NCI-H146 treated with DMSO at 0.1 percent for 48 hours (cell line): ENCODE data around the gene PSME3IP1.
"Not testable (repeated sequence)": the region's sequence is repeated elsewhere in the genome, so short reads cannot be mapped to it uniquely, and the experiment has no call there.

ENCODE experiments used
- DNase-seq: peaks from one replicate; lab custom pipeline; 2025; ENCODE audit not compliant: unreplicated experiment; lab: John Stamatoyannopoulos, UW

PSME3IP1 gene, protein sequence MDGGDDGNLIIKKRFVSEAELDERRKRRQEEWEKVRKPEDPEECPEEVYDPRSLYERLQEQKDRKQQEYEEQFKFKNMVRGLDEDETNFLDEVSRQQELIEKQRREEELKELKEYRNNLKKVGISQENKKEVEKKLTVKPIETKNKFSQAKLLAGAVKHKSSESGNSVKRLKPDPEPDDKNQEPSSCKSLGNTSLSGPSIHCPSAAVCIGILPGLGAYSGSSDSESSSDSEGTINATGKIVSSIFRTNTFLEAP

DNA sequence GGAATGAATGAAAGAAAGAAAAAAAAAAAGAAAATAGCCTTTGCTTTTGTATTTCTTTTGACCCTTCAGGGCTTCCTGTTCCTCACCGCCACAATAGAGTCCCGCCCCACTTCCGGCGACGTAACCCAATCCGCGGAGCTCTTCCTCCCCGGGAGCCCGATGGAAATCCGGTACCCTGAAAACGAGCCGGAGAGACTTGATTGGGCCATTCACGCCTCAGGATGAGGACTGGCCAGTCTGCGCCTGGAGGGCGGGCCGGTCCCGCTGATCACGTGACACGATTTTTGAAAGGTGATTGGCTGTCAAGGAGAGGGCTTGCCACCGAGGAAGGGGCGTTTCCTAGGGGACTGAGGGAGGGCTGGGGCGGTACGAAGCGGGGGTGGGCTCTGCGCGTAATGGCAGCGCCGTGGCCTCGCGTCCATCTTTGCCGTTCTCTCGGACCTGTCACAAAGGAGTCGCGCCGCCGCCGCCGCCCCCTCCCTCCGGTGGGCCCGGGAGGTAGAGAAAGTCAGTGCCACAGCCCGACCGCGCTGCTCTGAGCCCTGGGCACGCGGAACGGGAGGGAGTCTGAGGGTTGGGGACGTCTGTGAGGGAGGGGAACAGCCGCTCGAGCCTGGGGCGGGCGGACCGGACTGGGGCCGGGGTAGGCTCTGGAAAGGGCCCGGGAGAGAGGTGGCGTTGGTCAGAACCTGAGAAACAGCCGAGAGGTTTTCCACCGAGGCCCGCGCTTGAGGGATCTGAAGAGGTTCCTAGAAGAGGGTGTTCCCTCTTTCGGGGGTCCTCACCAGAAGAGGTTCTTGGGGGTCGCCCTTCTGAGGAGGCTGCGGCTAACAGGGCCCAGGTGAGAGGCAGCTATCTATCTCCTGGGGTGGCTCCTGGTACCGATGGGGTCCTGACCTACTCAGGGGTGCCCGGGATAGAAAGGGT, at the start of gene PSME3IP1, which contains the start of gene RSPRY1:
Gene PSME3IP1 (minus strand): TSS at position 95 of the 927 bp plus-strand sequence. CDS start 12,185 bp downstream, outside the sequence.
Gene RSPRY1 (plus strand): TSS at position 385 of the 927 bp plus-strand sequence. CDS start 18,330 bp downstream, outside the sequence.
- peak; percentile 89 for DNase-seq

DNA sequence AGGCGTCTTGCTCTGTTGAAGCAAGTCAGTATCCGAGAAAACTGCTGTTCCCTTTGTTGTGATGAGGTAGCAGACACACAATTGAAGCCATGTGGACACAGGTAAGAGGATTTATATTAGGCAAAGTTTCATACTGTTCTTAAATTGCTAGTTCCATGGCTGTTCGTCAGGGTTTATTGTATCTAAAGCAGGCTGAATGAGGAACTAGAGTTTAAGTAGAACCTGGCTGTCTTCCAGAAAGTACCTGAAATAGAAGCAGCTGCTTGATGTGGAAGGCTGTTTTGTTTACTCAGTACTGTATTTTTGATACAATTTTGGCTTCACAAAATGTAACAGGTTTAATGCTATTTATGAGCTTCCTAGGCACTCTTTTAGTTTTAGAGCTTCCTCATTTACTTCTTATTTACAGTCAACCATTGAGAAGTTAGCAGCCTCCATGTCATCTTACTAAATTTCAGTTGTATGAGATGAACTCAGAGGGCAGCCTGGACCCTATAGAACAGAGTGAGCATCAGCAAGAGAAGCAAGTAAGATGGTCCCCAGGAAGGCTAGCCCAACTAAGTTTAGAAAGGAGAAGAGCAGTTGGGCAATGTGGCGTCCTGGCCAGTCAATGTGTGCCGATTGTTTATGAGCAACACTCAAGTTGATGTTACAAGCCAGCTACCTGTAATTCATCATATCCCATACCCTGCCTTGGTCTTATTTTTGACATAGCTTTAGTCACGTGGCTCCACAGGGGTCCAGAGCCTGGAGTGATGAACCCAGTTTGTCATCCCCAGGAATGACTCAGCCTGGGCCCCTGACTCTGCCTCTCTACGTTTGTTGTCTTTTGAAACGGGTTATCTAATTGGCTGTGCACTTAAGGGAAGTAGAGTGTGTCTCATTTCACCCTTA, 49.5 kb upstream of the PSME3IP1 start:
- DNase-seq = no peak

DNA sequence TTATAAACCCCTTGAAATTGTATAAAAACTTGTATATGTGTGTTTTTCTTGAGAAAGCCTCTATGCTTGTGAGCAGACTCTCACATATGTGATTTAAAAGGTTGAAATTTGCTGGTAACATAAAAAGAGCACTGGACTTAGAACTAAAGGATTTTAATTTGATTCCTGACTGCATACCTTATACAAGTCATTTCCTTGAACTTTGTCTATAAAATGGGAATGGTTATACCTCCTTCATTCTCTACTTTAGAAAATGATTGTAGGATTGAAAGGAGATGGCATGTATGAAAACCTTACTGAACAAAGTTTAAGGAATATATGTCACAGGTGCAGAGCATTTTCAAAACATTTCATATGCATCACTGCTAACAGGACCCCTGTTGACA, 48.9 kb upstream of the PSME3IP1 start:
- DNase-seq = no peak

DNA sequence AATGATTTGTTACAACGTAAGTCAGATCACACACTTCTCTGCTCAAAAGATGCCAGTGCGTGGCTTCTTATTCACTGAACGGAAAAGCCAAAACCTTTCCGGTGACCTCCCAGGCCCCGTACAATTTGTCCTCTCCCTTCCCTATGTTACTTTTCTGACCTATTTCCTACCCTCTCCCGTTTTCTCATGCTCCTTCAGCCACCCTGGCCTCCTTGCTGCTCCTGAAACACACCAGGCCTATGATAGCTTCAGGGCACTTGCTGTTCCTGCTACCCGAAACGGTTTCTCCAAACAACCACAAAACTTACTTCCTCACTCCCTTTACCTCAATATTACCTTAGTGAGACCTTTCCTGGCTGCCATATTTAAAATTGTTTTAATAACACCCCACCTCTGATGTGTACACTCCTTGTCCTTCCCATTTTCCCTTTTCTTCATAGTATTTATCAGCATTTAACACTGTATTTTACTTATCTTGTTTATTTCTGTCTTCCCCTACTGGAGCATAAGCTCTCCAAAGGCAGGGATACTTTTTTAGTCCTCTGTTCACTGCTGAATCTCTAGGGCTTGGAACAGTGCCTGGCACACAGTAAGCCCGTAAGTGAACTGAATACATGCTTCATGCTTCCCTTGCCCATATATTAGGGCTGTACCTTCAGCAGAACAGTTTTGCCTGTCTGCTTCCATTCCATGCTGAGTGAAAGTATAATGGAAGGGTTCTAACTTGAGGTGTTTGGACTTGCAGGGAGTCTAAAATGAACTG, 48.3 kb upstream of the PSME3IP1 start:
- DNase-seq = no peak

DNA sequence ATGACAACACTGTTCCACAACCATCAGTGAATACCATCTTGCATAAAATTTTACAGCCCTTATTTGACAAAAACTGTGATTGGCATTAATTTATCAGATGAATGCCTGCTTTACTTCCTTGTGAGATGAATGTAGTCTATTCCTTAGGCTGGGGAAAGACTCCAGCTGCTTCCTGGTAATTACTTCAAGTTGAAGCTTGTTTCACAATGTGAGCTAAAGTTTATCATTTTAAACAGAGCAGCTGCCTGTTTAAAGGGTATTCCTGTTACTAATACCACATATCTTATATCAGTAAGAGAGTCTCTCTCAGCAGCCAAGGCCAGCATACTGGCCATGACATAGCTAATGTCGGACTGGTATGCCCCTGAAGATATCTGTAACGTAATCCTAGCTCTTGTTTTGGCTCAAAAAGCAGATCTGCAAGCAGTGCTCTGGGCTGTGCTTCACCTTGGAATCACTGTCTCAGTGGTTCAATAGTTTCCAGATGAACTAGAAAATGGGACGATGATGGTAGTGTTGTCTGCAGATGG, 46.0 kb upstream of the PSME3IP1 start:
- DNase-seq = no peak

DNA sequence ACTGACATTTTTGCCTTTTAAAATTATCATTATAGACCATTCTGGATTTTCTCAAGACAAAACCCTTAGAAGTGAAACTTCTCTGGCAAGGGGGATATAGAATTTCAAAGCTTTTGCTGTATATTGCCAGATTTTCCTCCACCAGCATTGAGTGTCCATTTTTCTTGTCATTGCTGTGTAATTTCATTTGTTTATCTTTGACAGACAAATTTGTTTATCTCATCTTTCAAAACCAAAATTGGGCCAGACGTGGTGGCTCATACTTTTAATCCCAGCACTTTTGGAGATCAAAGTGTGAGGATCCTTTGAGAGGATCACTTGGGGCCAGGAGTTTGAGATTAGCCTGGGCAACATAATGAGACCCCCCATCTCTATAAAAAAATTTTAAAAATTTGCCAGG, 43.2 kb upstream of the PSME3IP1 start:
- DNase-seq = no peak

DNA sequence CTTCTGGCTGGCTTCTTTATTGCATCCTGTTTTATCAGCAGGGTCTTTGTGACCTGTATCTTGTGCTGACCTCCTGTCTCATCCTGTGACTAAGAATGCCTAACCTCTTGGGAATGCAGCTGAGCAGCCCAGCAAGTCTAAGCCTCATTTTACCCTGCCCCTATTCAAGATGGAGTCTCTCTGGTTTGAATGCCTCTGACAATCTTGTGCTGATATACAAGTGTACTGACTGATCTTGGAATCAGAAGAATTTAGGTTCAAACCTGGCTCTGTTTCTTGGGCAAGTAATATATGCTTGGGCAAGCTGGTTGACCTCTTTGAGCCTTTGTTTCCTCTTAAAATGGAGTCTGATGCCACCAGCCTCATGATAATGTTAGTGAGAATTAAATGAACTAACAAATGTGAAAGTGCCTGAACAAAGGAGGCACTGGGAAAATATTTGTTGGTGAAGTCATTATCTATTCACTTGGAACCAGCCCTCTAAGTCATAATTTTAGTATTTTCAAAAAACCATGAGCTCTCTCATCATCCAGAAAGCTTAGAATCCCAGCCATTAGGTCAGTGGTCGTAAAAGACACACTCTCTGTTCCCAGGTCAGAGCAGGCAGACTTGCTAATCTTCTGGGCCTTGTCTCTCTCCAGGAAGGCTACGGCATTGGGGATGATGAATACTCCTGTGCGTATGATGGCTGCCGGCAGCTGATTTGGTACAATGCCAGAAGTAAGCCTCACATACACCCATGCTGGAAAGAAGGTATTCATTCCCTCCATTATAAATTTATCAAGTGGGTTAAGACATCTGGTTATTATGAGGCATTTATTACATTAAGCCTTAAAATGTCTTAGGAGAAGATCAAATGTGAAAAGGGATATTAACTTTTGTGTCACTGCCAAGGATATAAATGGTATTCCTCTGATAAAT, 41.1 kb upstream of the PSME3IP1 start:
- no peak for DNase-seq

DNA sequence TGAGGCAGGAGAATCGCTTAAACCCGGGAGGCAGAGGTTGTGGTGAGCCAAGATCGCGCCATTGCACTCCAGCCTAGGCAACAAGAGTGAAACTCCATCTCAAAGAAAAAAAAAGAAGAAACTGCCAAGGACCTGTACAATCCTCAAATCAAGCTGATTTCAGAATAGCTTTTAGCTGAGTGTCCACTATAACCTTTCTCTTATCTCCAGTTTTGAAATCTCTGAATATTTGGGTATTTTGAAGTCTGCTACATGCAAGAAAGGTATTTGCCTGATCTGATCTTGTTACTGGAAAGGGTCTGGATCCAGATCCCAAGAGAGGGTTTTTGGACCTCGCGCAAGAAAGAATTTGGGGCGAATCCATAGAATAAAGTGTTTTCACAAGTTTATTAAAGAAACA, 40.1 kb upstream of the PSME3IP1 start:
- DNase-seq = no peak

DNA sequence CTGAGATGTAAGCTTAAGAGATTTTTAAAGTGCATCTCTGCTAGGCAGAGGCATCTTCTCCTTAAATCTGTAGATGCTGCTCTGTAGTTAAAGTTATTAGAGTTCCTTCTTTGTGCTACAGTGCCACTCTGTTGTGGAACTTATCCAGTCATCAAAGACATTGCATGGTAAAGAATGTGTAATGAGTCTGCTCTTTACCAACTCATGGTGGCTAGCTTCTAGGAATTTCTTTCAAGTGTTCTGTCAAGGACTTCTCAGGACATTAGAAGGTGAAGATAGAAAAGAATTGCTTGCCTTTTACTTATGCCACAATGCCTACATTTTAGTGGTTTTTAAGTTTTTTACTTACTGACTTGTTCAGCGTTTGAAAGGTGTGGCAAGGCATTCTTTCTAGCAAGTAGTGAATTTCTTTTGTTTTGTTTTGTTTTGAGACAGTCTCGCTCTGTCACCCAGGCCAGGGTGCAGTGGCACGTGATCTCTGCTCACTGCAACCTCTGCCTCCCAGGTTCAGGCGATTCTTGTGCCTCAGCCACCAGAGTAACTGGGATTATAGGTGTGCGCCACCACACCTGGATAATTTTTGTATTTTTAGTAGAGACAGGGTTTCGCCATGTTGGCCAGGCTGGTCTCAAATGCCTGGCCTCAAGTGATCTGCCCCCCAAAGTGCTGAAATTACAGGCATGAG, 39.0 kb upstream of the PSME3IP1 start:
- DNase-seq = no peak

DNA sequence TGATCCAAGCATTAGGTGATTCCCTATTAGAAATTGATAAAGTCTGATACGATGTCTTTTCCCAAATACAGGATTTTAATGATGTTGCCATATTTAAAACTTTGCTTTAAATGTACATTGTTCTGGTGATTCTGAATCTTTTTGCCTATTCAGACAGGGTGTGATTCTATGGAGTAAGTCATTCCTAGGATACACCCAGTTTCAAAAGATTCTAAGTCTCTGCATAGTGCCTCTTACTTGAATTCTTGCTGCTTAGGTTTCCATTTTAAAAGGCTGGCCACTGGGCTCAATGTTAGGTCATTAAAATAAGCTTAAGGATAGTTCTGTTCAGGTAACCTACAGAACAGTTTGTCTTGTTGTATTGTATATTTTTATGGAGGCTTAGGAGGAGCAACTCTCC, 37.2 kb upstream of the PSME3IP1 start:
- DNase-seq = no peak

DNA sequence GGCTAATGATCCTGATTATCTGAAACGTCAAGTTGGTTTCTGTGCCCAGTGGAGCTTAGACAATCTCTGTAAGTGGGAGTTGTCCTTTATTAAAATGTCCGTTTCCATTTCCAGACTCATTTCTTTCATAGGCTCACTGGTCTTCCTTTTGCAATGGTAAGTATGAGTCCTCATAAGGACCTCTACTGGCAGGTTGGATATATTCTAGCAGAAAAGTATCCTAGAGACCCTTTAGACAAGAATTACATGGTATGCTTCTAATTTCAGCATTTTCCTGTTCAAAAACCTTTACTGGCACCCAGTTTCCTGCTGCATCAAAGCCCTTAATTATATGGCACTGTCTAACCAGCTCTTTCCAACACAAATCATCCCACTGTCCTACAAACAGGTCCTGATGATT, 31.1 kb upstream of the PSME3IP1 start:
- no peak for DNase-seq

DNA sequence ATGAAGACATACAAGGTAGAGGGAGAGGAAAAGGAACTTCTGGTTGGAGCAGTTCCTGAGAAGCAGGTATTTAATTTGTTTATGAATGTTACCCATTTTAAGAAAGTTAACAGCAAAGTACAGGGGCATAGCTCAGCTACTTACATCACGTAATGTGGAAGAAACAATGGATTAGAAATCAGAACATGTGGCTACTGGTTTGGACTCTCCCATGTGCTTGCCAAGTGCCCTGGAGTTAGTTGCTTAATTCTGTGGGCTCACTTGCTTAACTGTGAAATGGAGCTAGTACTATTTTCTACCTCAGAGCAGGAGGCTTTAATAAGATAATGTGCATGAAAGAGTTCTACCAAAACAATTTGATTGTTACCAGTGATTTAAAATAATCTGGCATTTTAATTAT, 27.6 kb upstream of the PSME3IP1 start:
- DNase-seq = no peak

DNA sequence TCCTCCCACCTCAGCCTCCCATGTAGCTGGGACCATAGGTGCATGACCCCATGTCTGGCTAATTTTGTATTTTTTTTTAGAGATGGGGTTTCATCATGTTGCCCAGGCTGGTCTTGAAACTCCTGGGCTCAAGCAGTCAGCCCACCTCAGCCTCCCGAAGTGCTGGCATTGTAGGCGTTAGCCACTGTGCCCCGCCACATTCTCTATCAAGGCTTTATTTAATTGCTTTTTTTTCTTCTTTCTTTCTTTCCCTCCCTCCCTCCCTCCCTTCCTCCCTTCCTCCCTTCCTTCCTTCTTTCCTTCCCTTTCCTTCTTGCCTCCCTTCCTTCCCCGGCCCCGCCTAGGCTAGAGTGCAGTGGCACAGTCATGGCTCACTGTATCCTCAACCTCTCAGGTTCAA, 23.9 kb upstream of the PSME3IP1 start:
- no peak for DNase-seq

DNA sequence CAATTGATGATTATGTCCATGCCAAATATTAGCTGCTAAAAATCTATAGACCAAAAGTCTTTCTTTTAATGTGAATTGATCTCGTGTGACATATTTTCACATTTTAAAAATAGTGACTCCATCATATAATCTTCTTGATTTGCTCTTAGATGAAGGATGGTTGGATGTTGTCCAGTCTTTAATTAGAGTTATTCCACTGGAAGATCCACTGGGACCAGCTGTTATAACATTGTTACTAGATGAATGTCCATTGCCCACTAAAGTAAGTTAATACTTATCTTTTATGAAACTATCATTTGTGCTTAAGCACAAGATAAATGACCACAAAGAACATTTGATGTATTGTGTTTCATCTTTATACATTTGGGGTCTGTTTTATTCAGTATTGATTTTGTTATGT, 23.1 kb upstream of the PSME3IP1 start:
- no peak for DNase-seq

DNA sequence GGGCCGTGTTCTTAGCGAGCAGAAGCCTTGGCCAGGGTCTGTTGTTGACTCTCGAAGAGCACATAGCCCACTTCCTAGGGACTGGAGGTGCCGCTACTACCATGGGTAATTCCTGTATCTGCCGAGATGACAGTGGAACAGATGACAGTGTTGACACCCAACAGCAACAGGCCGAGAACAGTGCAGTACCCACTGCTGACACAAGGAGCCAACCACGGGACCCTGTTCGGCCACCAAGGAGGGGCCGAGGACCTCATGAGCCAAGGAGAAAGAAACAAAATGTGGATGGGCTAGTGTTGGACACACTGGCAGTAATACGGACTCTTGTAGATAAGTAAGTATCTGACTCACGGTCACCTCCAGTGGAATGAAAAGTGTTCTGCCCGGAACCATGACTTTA, 18.8 kb upstream of the PSME3IP1 start:
- no peak for DNase-seq

DNA sequence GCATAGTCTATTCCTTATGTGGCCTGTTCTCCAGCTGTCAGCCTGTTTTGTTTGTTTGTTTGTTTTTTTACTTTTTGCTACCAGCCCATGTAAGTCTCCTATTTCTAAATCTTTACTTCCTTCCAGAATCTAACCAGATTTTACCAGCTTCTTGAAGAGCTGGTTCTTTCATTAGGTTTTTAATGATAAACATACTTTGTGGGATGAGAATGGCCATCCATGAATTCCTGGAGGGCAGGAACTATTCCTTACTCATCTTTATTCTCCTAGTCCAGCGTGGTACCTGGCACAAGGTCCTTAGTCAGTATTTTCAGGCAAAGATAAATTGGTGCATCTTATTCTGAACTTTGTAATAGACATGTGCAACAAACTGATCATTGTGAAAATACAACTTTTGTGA, 17.6 kb upstream of the PSME3IP1 start:
- DNase-seq = no peak

DNA sequence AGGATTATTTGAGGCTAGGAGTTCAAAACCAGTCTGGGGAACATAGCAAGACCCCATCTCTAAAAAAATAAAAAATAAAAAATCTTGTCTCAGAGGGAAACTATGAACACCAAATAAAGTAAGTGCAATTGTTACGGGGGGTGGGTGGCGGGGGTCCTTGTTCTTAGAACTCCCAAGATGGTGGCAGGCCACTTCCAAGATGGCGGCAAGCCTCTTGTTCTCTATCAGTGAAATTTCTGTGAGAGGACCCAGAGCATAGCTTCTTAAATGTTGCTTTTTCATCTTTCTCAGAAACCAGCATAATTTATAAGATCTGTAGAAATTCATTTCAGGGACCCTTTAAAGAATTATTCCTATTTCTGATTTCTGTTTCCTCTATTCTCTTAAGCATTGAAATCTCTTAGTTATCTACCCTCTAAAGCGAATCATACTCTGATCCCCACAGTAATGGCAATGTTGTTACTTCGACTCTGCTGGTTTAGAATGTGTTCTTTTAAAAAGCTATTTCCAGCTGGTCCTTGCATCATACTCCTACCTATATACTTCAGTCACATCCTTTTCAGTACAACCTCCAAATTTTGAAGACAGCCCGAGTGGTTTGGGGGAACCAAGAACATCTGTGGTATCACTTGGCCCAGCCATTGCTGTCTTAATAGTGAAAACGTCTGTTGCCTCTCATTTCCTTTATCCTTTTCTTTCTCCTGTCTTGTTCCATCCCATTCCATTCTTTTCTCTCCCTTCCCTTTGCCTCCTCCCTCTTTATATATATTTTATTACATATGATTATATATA, 16.5 kb upstream of the PSME3IP1 start:
- no peak for DNase-seq

DNA sequence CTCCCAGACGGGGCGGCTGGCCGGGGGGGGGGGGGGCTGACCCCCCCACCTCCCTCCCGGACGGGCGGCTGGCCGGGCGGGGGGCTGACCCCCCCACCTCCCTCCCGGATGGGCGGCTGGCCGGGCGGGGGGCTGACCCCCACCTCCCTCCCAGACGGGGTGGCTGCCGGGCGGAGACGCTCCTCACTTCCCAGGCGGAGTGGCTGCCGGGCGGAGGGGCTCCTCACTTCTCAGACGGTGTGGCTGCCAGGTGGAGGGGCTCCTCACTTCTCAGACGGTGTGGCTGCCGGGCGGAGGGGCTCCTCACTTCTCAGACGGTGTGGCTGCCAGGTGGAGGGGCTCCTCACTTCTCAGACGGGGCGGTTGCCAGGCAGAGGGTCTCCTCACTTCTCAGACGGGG, 15.1 kb upstream of the PSME3IP1 start:
- DNase-seq = not testable (repeated sequence)
